Muscle of leg (tissue), 16 donors: ENCODE measurements around the gene GTF2A2. TPM values are rescaled to one million over a fixed set of nuclear protein-coding genes. Genes with fewer than 3 reads are reported as not detected.
A peak's percentile ranks its signal among the peaks of the same experiment; 100 is the strongest.
"Not testable (repeated sequence)": the region's sequence is repeated elsewhere in the genome, so short reads cannot be mapped to it uniquely, and the experiment has no call there.

Experiments
- DNase-seq: peaks from one replicate; pipeline ENCODE4 v3.0.0; 2013
- H3K27ac ChIP-seq: one replicate; pipeline ENCODE4 v1.5.1; 2013; ENCODE audit warnings: mild to moderate bottlenecking, low read length, control low read depth
- H3K27me3 ChIP-seq: one replicate; pipeline ENCODE4 v1.6.1; 2013; ENCODE audit warnings: low read length; ENCODE audit not compliant: control insufficient read depth, insufficient read depth
- H3K36me3 ChIP-seq: one replicate; pipeline ENCODE4 v1.6.1; 2013; ENCODE audit warnings: low read length; ENCODE audit not compliant: control insufficient read depth, insufficient read depth
- H3K4me1 ChIP-seq: one replicate; pipeline ENCODE4 v1.6.1; 2013; ENCODE audit warnings: low read length; ENCODE audit not compliant: control insufficient read depth, insufficient read depth
- H3K4me3 ChIP-seq: one replicate; pipeline ENCODE4 v1.5.1; 2013; ENCODE audit warnings: low read length, control low read depth
- H3K9me3 ChIP-seq: replicated peaks from 2 replicates; pipeline ENCODE4 v1.6.1; 2013; ENCODE audit warnings: low read depth, low read length; ENCODE audit not compliant: control insufficient read depth
- WGBS: methylation state at CpG from one replicate; pipeline ENCODE4 v1.1.5; 2013; ENCODE audit warnings: missing lambda C conversion rate; ENCODE audit not compliant: insufficient coverage; 5-methylcytosine and 5-hydroxymethylcytosine counted together
- long read RNA-seq, 11 donors: transcript quantifications; one replicate each; lab custom pipeline, GENCODE V29; 2026
- polyA plus RNA-seq, 8 donors: library from polyadenylated mRNA; unstranded; fragments of 120-200 nt; gene quantifications; one replicate each; pipeline versions ENCODE4 v1.2.1 to v1.2.3, GENCODE V29; 2013; ENCODE audit warnings: inconsistent platforms in 1 of 8, low replicate concordance in 1 of 8; ENCODE audit not compliant: insufficient read length in 8 of 8, insufficient read depth in 1 of 8
- total RNA-seq: library from RNA; stranded (reverse); fragments of 120-200 nt; gene quantifications from one replicate; pipeline ENCODE4 v1.2.4, GENCODE V29; 2013

Gene GTF2A2, protein sequence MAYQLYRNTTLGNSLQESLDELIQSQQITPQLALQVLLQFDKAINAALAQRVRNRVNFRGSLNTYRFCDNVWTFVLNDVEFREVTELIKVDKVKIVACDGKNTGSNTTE
- total RNA-seq (79.1 TPM), polyA plus RNA-seq (100 to 1,000 TPM in 7 of 8 donors, 10 to 100 TPM in 1; 90.7 to 123 (median 115) TPM)
- long read RNA-seq, donor 1, transcript GTF2A2-202 (5 exons, 1,582 nt) = major isoform, 12 of 15 reads
- long read RNA-seq, donor 1, partial matches to known transcripts = 0 of 15 reads
- long read RNA-seq, donor 1, other reads (novel, unspliced or antisense) = 0 of 15 reads
- long read RNA-seq, donor 2, transcript GTF2A2-202 (5 exons, 1,582 nt) = major isoform, 6 of 6 reads
- long read RNA-seq, donor 2, partial matches to known transcripts = 0 of 6 reads
- long read RNA-seq, donor 2, other reads (novel, unspliced or antisense) = 0 of 6 reads
- long read RNA-seq, donor 3, transcript GTF2A2-202 (5 exons, 1,582 nt) = major isoform, 28 of 33 reads
- long read RNA-seq, donor 3, partial matches to known transcripts = 0 of 33 reads
- long read RNA-seq, donor 3, other reads (novel, unspliced or antisense) = 0 of 33 reads
- long read RNA-seq, donor 4, transcript GTF2A2-202 (5 exons, 1,582 nt) = major isoform, 27 of 31 reads
- long read RNA-seq, donor 4, partial matches to known transcripts = 0 of 31 reads
- long read RNA-seq, donor 4, other reads (novel, unspliced or antisense) = 0 of 31 reads
- long read RNA-seq, donor 5, transcript GTF2A2-201 (3 exons, 518 nt) = minor isoform, 7 of 77 reads
- long read RNA-seq, donor 5, transcript GTF2A2-202 (5 exons, 1,582 nt) = major isoform, 59 of 77 reads
- long read RNA-seq, donor 5, partial matches to known transcripts = 0 of 77 reads
- long read RNA-seq, donor 5, other reads (novel, unspliced or antisense) = 6 of 77 reads
- long read RNA-seq, donor 6, transcript GTF2A2-202 (5 exons, 1,582 nt) = major isoform, 80 of 88 reads
- long read RNA-seq, donor 6, partial matches to known transcripts = 0 of 88 reads
- long read RNA-seq, donor 6, other reads (novel, unspliced or antisense) = 6 of 88 reads
- long read RNA-seq, donor 7, transcript GTF2A2-202 (5 exons, 1,582 nt) = major isoform, 47 of 52 reads
- long read RNA-seq, donor 7, partial matches to known transcripts = 0 of 52 reads
- long read RNA-seq, donor 7, other reads (novel, unspliced or antisense) = 0 of 52 reads
- long read RNA-seq, donor 8, transcript GTF2A2-202 (5 exons, 1,582 nt) = major isoform, 38 of 40 reads
- long read RNA-seq, donor 8, partial matches to known transcripts = 0 of 40 reads
- long read RNA-seq, donor 8, other reads (novel, unspliced or antisense) = 0 of 40 reads
- long read RNA-seq, donor 9, transcript GTF2A2-202 (5 exons, 1,582 nt) = major isoform, 41 of 46 reads
- long read RNA-seq, donor 9, partial matches to known transcripts = 0 of 46 reads
- long read RNA-seq, donor 9, other reads (novel, unspliced or antisense) = 0 of 46 reads
- long read RNA-seq, donor 10, transcript GTF2A2-202 (5 exons, 1,582 nt) = major isoform, 46 of 54 reads
- long read RNA-seq, donor 10, partial matches to known transcripts = 5 of 54 reads
- long read RNA-seq, donor 10, other reads (novel, unspliced or antisense) = 0 of 54 reads
- long read RNA-seq, donor 11, transcript GTF2A2-202 (5 exons, 1,582 nt) = major isoform, 26 of 28 reads
- long read RNA-seq, donor 11, partial matches to known transcripts = 0 of 28 reads
- long read RNA-seq, donor 11, other reads (novel, unspliced or antisense) = 0 of 28 reads

DNA sequence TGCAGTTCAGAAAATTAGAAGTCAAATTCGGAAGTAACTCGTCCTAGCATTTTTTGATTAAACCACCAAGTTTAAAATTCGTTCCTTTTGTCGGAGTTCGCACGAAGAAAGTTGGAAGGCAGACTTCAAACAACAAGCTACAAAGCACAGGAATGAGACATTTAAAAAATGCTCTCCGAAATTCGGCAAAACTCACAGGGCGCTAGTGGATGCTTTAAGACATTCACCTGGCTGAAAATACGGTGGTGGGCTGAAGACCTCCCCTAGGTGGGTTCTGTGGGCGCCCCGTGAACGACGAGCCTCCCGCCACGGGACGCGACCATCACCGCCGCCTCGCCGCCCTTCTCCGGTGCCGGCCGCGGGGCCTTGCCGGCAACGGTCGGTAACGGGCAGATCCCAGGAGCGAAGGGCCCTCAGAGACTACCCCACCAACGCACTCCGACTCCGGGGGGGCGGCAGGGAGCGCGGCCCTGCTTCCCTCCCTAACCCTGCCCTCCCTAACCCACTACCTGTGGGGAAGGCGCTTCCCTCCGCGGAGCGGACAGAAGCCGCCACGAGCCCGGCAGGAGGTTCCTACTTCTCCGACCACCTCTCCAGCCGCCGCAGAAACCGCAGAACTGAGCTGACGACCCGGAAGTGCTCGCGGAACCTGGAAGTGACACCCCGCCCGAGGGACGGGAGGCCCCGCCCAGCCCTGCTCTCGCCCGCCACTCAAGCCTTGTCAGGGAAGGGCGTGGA is at the start of gene GTF2A2:
Gene GTF2A2, minus strand, starts transcription at position 619 of the 738 bp plus-strand sequence. CDS start 5,238 bp downstream, outside the sequence.
- peak; percentile 97 for DNase-seq
- Histone ChIP-seq H3K4me3 (peak within 1 kb of the TSS; percentile 94), H3K36me3 (peaks cover 11% of the 10 kb centered on the region), H3K4me1 (peaks cover 7% of the 10 kb centered on the region), H3K9me3 (no peaks in the 10 kb centered on the region), H3K27me3 (no peaks in the 10 kb centered on the region), H3K27ac (peak within 1 kb of the TSS; percentile 84)
- 0% methylated on average over 53 of the region's 59 CpGs for WGBS

- H3K36me3 ChIP-seq = no peaks in the 10 kb centered on the region
- WGBS = no CpG with 5 or more reads among the region's 6 CpGs
- H3K4me3 ChIP-seq = no peak overlapping the region
- no peaks in the 10 kb centered on the region for H3K9me3 ChIP-seq
- H3K4me1 ChIP-seq = no peaks in the 10 kb centered on the region
- H3K27ac ChIP-seq = no peak overlapping the region
- DNase-seq = no peak
- no peaks in the 10 kb centered on the region for H3K27me3 ChIP-seq
Measured at GRCh38 chr15:59703979-59704796, 46.9 kb upstream of the GTF2A2 start.

- DNase-seq = no peak
- H3K27ac ChIP-seq = no peak overlapping the region
- no peaks in the 10 kb centered on the region for H3K9me3 ChIP-seq
- H3K4me3 ChIP-seq = no peak overlapping the region
- no peaks in the 10 kb centered on the region for H3K36me3 ChIP-seq
- no peaks in the 10 kb centered on the region for H3K4me1 ChIP-seq
- H3K27me3 ChIP-seq = no peaks in the 10 kb centered on the region
Measured at GRCh38 chr15:59702351-59702750, 45.0 kb upstream of the GTF2A2 start.

DNA sequence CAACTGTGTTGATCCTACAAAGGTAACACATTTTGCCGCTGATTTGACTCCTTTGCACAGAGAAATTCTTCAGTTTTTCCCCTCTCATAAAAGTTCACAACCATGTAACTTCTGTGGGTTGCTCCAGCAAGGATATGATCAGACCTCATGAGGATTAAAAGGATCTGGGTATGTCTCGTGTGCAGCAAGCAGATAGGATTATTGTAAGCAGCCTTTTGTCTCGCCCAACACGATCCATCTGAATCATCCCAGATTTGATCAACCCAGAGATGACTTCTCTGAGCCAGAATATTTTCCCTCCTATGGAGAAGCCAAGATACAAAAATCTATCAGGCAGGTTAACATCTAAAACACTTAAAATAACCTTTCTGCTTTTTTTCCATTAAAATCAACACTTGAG is 44.6 kb upstream of the GTF2A2 start:
- H3K4me3 ChIP-seq = no peak overlapping the region
- WGBS = 40% methylated on average over 1 of the region's 4 CpGs
- no peaks in the 10 kb centered on the region for H3K36me3 ChIP-seq
- no peaks in the 10 kb centered on the region for H3K9me3 ChIP-seq
- H3K27me3 ChIP-seq = no peaks in the 10 kb centered on the region
- H3K27ac ChIP-seq = no peak overlapping the region
- no peak for DNase-seq
- H3K4me1 ChIP-seq = no peaks in the 10 kb centered on the region

- Histone ChIP-seq H3K27ac (no peak overlapping the region), H3K27me3 (no peaks in the 10 kb centered on the region), H3K4me1 (no peaks in the 10 kb centered on the region), H3K36me3 (no peaks in the 10 kb centered on the region), H3K4me3 (no peak overlapping the region), H3K9me3 (no peaks in the 10 kb centered on the region)
- WGBS = no CpG with 5 or more reads among the region's 4 CpGs
- no peak for DNase-seq
Measured at GRCh38 chr15:59699810-59700431, 42.6 kb upstream of the GTF2A2 start.

DNA sequence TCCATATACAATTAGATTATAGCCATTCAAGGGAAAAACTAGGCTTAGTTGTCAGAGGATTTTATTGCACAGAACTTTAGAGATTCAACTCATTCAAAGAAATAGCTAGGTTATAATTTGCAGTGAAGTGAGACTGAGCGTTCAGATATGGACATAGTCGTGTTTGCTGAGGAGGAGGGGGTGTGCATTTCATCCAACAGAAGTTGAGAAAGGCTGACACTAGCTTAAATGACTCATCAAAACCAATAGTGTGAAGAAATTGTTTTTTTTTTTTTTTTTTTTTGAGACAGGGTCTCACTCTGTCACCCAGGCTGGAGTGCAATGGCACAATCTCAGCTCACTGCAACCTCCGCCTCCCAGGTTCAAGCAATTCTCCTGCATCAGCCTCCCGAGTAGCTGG is 40.8 kb upstream of the GTF2A2 start:
- not testable (repeated sequence) for H3K27ac ChIP-seq, H3K27me3 ChIP-seq, H3K4me1 ChIP-seq, DNase-seq, H3K9me3 ChIP-seq, H3K36me3 ChIP-seq, H3K4me3 ChIP-seq
- WGBS = no CpG with 5 or more reads among the region's 4 CpGs

DNA sequence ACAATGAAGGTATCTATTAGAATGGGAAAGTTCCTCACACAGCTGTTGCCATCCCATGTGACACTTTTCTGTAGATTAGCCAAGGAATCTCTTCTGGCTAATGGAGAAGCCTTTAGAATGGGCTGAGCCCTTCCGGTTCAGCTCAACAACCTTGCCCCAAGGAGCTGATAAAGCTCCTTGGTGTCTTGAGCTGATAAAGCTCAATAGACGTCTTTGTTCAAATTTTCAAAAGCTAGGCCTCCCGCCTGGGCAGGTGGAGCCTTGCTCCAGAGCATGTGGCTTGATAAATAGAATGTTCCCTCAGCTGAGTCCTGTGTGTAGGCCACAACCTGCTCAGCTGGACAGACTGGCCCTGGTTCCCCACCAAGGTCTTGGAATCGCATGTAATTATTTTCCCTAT is 39.0 kb upstream of the GTF2A2 start:
- WGBS = 69% methylated on average over 4 of the region's 4 CpGs
- H3K27ac ChIP-seq = no peak overlapping the region

GRCh38 chr15:59694779-59695178 is 37.5 kb upstream of the GTF2A2 start:
- no peaks in the 10 kb centered on the region for H3K9me3 ChIP-seq
- H3K27ac ChIP-seq = no peak overlapping the region
- no peaks in the 10 kb centered on the region for H3K36me3 ChIP-seq
- H3K27me3 ChIP-seq = no peaks in the 10 kb centered on the region
- H3K4me3 ChIP-seq = no peak overlapping the region
- WGBS = no CpG with 5 or more reads among the region's 1 CpG
- DNase-seq = no peak
- H3K4me1 ChIP-seq = no peaks in the 10 kb centered on the region

More for the DNA sequence above, 39.0 kb upstream of the GTF2A2 start:
- DNase-seq = no peak
- no peaks in the 10 kb centered on the region for H3K4me1 ChIP-seq
- no peaks in the 10 kb centered on the region for H3K36me3 ChIP-seq
- no peak overlapping the region for H3K4me3 ChIP-seq
- no peaks in the 10 kb centered on the region for H3K9me3 ChIP-seq
- H3K27me3 ChIP-seq = no peaks in the 10 kb centered on the region
